ENCODE results near the gene UACA.
A peak's percentile ranks its signal among the peaks of the same experiment; 100 is the strongest.
"Not testable (repeated sequence)": the region's sequence is repeated elsewhere in the genome, so short reads cannot be mapped to it uniquely, and the experiment has no call there.

UACA gene

DNA sequence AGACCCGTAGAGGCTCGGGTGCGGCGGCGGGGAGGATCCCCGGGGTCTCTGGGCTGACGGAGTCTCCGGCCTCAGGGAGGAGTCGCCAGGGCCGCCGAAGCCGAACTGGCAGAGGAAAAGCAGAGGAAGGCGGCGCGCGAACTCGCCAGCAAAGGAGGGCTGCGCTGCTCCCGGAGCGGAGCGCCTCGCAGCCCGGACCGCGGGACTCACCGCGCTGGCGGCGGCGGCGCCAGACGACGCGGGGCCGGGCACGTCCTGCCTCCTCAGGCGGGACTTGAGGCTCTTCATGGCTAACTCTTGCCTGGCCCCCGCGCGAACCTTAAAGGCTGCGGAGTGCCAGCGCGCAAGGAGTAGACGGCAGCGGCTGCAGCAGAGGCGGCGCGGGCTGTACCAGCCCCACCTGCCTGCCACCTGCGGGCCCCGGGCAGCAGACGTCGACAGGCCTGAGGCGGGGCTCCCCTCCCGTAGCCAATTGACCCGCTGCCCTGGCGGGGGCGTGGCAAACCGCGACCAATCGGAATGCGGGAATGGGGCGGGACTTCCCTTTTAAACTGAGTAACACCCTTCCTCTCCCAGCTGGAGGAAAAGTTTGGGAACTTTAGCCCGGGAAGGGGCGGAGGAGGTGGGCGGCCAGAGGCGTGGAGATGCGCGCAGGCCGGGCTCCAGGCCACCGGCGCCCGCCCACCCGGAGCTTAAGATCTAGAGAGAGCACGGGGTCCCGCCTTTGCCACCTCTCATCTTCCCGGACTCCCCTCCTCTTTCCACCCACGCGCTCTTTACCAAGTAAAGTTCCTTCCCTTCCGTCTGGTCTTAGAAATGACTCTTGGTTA, at the start of gene UACA:
UACA (minus strand) TSS at position 439 of the 830 bp plus-strand sequence; CDS start at position 288, 151 bp downstream.
- H3K27ac Mint-ChIP-seq, result no peak within 1 kb of the TSS
- peaks cover 2% of the 10 kb centered on the region for H3K36me3 Mint-ChIP-seq (ENCODE audit: low read depth)
- peaks cover 59% of the 10 kb centered on the region for H3K27me3 Mint-ChIP-seq (ENCODE audit: low read depth)

GRCh38 chr15:70812827-70813364, 49.5 kb upstream of the UACA start:
- H3K4me1 Mint-ChIP-seq (ENCODE audit: low read depth), result peaks cover 3% of the 10 kb centered on the region
- H3K9me3 Mint-ChIP-seq, result no peaks in the 10 kb centered on the region
- no peaks in the 10 kb centered on the region for H3K27me3 Mint-ChIP-seq (ENCODE audit: low read depth)
- no peak overlapping the region for H3K27ac Mint-ChIP-seq
- no peaks in the 10 kb centered on the region for H3K36me3 Mint-ChIP-seq (ENCODE audit: low read depth)
- no peak overlapping the region for H3K4me3 Mint-ChIP-seq

More for the DNA sequence above, at the start of gene UACA:
- Mint-ChIP-seq H3K9me3 (no peaks in the 10 kb centered on the region), H3K4me3 (peak within 1 kb of the TSS; percentile 86), H3K4me1 (ENCODE audit: low read depth) (peaks cover 17% of the 10 kb centered on the region)

DNA sequence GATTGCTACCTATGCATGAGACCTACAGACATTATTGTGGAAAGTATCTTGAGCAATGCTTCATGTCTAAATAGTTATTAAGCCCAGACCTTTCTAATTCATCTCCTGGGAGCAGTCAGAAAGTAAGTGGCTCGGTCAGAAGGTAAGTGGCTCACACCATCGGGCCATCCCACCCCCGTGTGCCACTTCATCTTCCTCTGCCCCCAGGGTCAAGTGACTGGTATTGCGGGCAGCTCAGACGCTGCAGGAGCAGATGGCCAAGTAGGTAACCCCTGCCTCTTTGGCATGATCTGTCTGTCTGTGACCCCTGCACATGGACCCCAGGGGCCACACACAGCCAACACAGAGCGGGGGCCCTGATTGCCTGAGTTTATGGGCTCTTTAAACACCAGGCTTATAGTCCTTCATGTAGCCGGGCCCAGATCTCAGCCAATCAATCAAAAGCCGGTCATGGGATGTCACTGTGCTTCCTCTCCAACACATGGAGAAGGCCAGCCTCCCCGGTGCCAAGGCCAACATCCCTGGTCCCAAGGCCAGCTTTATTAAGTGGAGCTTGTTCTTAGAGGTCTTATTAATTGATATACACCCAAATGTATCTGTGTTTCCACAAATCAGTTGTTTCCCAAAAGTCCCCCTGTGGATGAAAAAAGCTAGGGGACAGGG, 47.7 kb upstream of the UACA start:
- H3K4me1 Mint-ChIP-seq (ENCODE audit: low read depth), result peaks cover 3% of the 10 kb centered on the region
- no peaks in the 10 kb centered on the region for H3K36me3 Mint-ChIP-seq (ENCODE audit: low read depth)
- no peaks in the 10 kb centered on the region for H3K27me3 Mint-ChIP-seq (ENCODE audit: low read depth)
- H3K27ac Mint-ChIP-seq, result no peak overlapping the region
- H3K9me3 Mint-ChIP-seq, result no peaks in the 10 kb centered on the region
- no peak overlapping the region for H3K4me3 Mint-ChIP-seq

- H3K27me3 Mint-ChIP-seq (ENCODE audit: low read depth), result no peaks in the 10 kb centered on the region
- peaks cover 3% of the 10 kb centered on the region for H3K4me1 Mint-ChIP-seq (ENCODE audit: low read depth)
- no peak overlapping the region for H3K4me3 Mint-ChIP-seq
- no peaks in the 10 kb centered on the region for H3K36me3 Mint-ChIP-seq (ENCODE audit: low read depth)
- H3K9me3 Mint-ChIP-seq, result no peaks in the 10 kb centered on the region
- no peak overlapping the region for H3K27ac Mint-ChIP-seq
Measured at GRCh38 chr15:70806992-70807712, 43.8 kb upstream of the UACA start.

- H3K36me3 Mint-ChIP-seq (ENCODE audit: low read depth); H3K9me3 Mint-ChIP-seq; H3K4me3 Mint-ChIP-seq; H3K27ac Mint-ChIP-seq; H3K4me1 Mint-ChIP-seq (ENCODE audit: low read depth); H3K27me3 Mint-ChIP-seq (ENCODE audit: low read depth): not testable (repeated sequence)
Measured at GRCh38 chr15:70804388-70804787, 41.0 kb upstream of the UACA start.

- no peak overlapping the region for H3K4me3 Mint-ChIP-seq
- no peaks in the 10 kb centered on the region for H3K9me3 Mint-ChIP-seq
- H3K4me1 Mint-ChIP-seq (ENCODE audit: low read depth), result no peaks in the 10 kb centered on the region
- no peak overlapping the region for H3K27ac Mint-ChIP-seq
- H3K27me3 Mint-ChIP-seq (ENCODE audit: low read depth), result no peaks in the 10 kb centered on the region
- H3K36me3 Mint-ChIP-seq (ENCODE audit: low read depth), result no peaks in the 10 kb centered on the region
Measured at GRCh38 chr15:70802629-70803028, 39.3 kb upstream of the UACA start.

DNA sequence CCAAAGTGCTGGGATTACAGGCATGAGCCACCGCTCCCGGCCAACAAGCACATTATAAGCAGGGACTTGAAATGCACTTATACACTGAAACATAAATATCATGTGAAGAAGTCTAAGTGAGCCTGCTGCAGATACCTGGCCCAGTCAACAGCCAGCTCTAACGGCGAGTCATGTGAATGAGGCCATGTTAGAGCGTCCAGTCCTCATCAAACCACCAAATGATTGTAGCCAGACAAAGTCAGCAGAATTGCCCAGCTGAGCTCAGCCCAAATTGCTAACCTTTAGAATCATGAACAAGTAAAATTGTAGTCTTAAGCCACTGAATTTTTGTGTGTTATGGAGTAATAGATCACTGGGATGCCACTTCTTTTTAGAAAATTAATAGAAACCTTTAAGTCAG, 37.8 kb upstream of the UACA start:
- H3K27me3 Mint-ChIP-seq (ENCODE audit: low read depth), result no peaks in the 10 kb centered on the region
- no peak overlapping the region for H3K27ac Mint-ChIP-seq
- no peaks in the 10 kb centered on the region for H3K36me3 Mint-ChIP-seq (ENCODE audit: low read depth)
- H3K4me3 Mint-ChIP-seq, result no peak overlapping the region
- no peaks in the 10 kb centered on the region for H3K4me1 Mint-ChIP-seq (ENCODE audit: low read depth)
- H3K9me3 Mint-ChIP-seq, result no peaks in the 10 kb centered on the region

DNA sequence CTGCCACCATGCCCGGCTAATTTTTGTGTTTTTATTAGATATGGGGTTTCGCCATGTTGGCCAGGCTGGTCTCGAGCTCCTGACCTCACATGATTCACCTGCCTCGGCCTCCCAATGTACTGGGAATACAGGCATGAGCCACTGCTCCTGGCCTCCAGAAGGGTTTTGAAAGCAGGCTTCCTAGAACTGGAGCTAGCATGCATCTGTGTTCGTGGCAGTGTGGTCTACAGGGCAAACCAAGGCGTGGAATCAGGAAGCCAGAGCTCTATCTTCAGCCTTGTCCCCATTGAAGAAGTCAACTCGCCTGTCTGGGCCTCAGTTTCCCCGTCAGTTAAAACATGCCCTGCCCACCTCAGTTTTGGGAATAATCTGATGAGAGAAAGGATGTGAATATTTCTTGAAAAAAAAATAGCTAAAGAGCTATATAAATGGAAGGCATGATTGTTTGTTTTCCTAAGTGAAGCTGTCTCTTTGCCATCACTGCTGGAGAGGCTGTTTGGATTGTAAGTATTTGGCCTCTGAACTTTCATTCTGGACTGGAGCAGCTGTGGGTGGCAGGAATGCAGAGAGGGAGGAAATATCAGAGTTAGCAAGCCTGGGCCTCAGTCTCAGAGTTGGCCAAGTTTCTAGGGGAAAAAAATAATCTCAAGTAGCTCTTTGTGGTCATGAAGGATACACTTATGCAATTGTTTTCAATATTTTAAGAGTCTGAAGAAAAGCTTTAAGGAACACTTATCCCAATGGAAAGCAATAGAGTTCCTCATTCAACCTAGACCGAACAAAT, 36.5 kb upstream of the UACA start:
- H3K36me3 Mint-ChIP-seq (ENCODE audit: low read depth), result no peaks in the 10 kb centered on the region
- H3K4me1 Mint-ChIP-seq (ENCODE audit: low read depth), result no peaks in the 10 kb centered on the region
- no peak overlapping the region for H3K4me3 Mint-ChIP-seq

DNA sequence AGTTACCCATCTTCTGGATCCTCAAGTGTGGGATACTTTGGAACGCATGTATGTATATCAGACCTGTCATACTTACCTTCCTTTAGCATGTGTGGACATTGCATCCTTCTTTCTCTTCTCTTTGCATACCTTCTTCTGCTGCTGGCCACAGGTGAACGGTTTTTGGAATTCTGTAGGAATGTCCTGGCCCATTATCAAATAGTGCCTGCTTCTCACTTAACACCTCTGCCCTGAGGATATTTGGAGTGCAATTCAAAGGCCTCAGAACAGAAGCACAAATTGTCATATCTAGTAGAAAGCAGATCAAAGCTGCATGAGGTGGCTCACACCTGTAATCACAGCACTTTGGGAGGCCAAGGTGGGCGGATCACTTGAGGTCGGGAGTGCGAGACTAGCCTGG, 34.1 kb upstream of the UACA start:
- H3K4me1 Mint-ChIP-seq (ENCODE audit: low read depth), result no peaks in the 10 kb centered on the region
- no peaks in the 10 kb centered on the region for H3K9me3 Mint-ChIP-seq
- H3K36me3 Mint-ChIP-seq (ENCODE audit: low read depth), result no peaks in the 10 kb centered on the region
- peaks cover 4% of the 10 kb centered on the region for H3K27me3 Mint-ChIP-seq (ENCODE audit: low read depth)
- no peak overlapping the region for H3K4me3 Mint-ChIP-seq
- no peak overlapping the region for H3K27ac Mint-ChIP-seq

More for the DNA sequence above, 36.5 kb upstream of the UACA start:
- no peak overlapping the region for H3K27ac Mint-ChIP-seq
- no peaks in the 10 kb centered on the region for H3K9me3 Mint-ChIP-seq
- no peaks in the 10 kb centered on the region for H3K27me3 Mint-ChIP-seq (ENCODE audit: low read depth)

GRCh38 chr15:70796516-70797310, 33.4 kb upstream of the UACA start:
- H3K4me3 Mint-ChIP-seq, result no peak overlapping the region
- H3K27me3 Mint-ChIP-seq (ENCODE audit: low read depth), result peaks cover 11% of the 10 kb centered on the region
- H3K4me1 Mint-ChIP-seq (ENCODE audit: low read depth), result no peaks in the 10 kb centered on the region
- H3K27ac Mint-ChIP-seq, result no peak overlapping the region
- no peaks in the 10 kb centered on the region for H3K9me3 Mint-ChIP-seq
- H3K36me3 Mint-ChIP-seq (ENCODE audit: low read depth), result no peaks in the 10 kb centered on the region

- H3K36me3 Mint-ChIP-seq (ENCODE audit: low read depth), result no peaks in the 10 kb centered on the region
- H3K4me1 Mint-ChIP-seq (ENCODE audit: low read depth), result no peaks in the 10 kb centered on the region
- no peak overlapping the region for H3K27ac Mint-ChIP-seq
- no peak overlapping the region for H3K4me3 Mint-ChIP-seq
- H3K9me3 Mint-ChIP-seq, result no peaks in the 10 kb centered on the region
- H3K27me3 Mint-ChIP-seq (ENCODE audit: low read depth), result peaks cover 13% of the 10 kb centered on the region
Measured at GRCh38 chr15:70795311-70795665, 31.9 kb upstream of the UACA start.

DNA sequence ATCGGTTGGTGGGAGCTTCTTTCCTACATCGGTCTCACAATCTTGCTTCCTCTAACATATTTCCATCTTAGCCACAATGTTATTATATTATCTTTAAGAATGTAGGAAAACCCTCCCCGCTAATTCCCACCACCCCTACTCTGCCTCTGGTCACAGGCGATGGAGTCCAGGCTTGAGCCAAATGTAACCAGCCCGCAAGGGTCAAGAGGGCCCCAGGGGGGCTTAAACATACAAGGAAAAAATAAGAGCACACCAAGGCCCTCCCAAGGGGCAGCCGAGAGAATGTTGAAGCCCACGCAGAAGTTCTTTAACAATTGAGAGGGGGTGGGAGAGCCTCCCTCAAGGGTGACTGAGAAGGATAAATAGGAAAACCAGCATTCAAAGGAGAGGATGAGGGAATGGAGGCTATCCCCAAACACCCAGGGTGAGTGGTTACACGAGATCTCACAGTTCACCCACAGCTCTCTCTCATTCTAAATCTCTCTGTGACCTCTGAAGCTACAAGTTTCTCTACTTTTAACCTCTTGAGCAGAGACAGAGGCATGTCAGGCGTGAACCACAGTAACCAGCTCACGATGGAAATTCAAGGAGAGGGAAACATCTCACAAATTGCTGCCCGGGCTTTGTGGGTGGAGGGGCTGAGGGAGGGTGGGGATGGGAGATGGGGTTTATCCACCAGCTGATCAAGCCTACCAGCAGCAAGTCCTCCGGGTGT, 31.4 kb upstream of the UACA start:
- Mint-ChIP-seq H3K4me3 (no peak overlapping the region), H3K36me3 (ENCODE audit: low read depth) (no peaks in the 10 kb centered on the region), H3K4me1 (ENCODE audit: low read depth) (no peaks in the 10 kb centered on the region), H3K27ac (no peak overlapping the region), H3K9me3 (no peaks in the 10 kb centered on the region), H3K27me3 (ENCODE audit: low read depth) (peaks cover 13% of the 10 kb centered on the region)

GRCh38 chr15:70793694-70794093, 30.3 kb upstream of the UACA start:
- no peaks in the 10 kb centered on the region for H3K4me1 Mint-ChIP-seq (ENCODE audit: low read depth)

More at GRCh38 chr15:70793694-70794093, 30.3 kb upstream of the UACA start:
- Mint-ChIP-seq H3K9me3 (no peaks in the 10 kb centered on the region), H3K36me3 (ENCODE audit: low read depth) (no peaks in the 10 kb centered on the region), H3K27me3 (ENCODE audit: low read depth) (peaks cover 13% of the 10 kb centered on the region), H3K4me3 (no peak overlapping the region), H3K27ac (no peak overlapping the region)

Data from T-helper 1 cell treated with Interleukin-12 subunit alpha and Interleukin-12 subunit beta and Interleukin-4 antibody, amounts not matched to agents 30 μg/mL and 1 μg/mL, for 36 hours (primary cell).